Measurements from ENCODE around the gene KY.

Gene KY

GRCh38 chr3:134640872-134641470 is 9.9 kb downstream of the KY start:
- Histone ChIP-seq H2AFZ (ENCODE audit: low read depth, low read length) (no peak overlapping the region), H3K4me2 (ENCODE audit: low read length) (no peak overlapping the region), H3K27ac (ENCODE audit: low read length) (no peak overlapping the region), H3K36me3 (replicated peaks; ENCODE audit: low read depth, low read length) (no peaks in the 10 kb centered on the region), H4K20me1 (ENCODE audit: insufficient read depth, low read length) (no peaks in the 10 kb centered on the region), H3K79me2 (ENCODE audit: low read length) (no peaks in the 10 kb centered on the region), H3K27me3 (ENCODE audit: low read depth, low read length) (0 out of 2 replicates have a peak, but pooled peaks cover 3% of the 10 kb centered on the region), H3K9ac (ENCODE audit: low read length) (no peak overlapping the region), H3K4me3 (ENCODE audit: low read length) (no peak overlapping the region), H3K9me3 (ENCODE audit: insufficient read depth, low read length) (no peaks in the 10 kb centered on the region), H3K4me1 (ENCODE audit: low read length) (no peaks in the 10 kb centered on the region)
- TF ChIP-seq EZH2phosphoT487 (IDR thresholded peaks at IDR 0.05; ENCODE audit: low read depth) (no peak), CTCF (IDR thresholded peaks at IDR 0.05; ENCODE audit: low read depth, low read length) (peak; percentile 48)

GRCh38 chr3:134640378-134640777 is 10.4 kb downstream of the KY start:
- no peak for TF ChIP-seq CTCF (IDR thresholded peaks at IDR 0.05; ENCODE audit: low read depth, low read length)
- TF ChIP-seq EZH2phosphoT487 (IDR thresholded peaks at IDR 0.05; ENCODE audit: low read depth) = no peak
- 0 out of 2 replicates have a peak, but pooled peaks cover 3% of the 10 kb centered on the region for H3K27me3 ChIP-seq (ENCODE audit: low read depth, low read length)
- H2AFZ ChIP-seq (ENCODE audit: low read depth, low read length) = no peak overlapping the region

GRCh38 chr3:134638385-134639030 is 12.3 kb downstream of the KY start:
- H3K27me3 ChIP-seq (ENCODE audit: low read depth, low read length) = peaks cover 8% of the 10 kb centered on the region; the same call in 1 of the 2 replicates
- H3K79me2 ChIP-seq (ENCODE audit: low read length) = no peaks in the 10 kb centered on the region
- no peak overlapping the region for H2AFZ ChIP-seq (ENCODE audit: low read depth, low read length)
- H3K27ac ChIP-seq (ENCODE audit: low read length) = no peak overlapping the region
- no peaks in the 10 kb centered on the region for H3K9me3 ChIP-seq (ENCODE audit: insufficient read depth, low read length)
- no peaks in the 10 kb centered on the region for H4K20me1 ChIP-seq (ENCODE audit: insufficient read depth, low read length)
- no peak overlapping the region for H3K4me2 ChIP-seq (ENCODE audit: low read length)
- H3K9ac ChIP-seq (ENCODE audit: low read length) = no peak overlapping the region
- H3K4me1 ChIP-seq (ENCODE audit: low read length) = no peaks in the 10 kb centered on the region
- no peak overlapping the region for H3K4me3 ChIP-seq (ENCODE audit: low read length)
- TF ChIP-seq CTCF (IDR thresholded peaks at IDR 0.05; ENCODE audit: low read depth, low read length) (no peak), EZH2phosphoT487 (IDR thresholded peaks at IDR 0.05; ENCODE audit: low read depth) (no peak)
- no peaks in the 10 kb centered on the region for H3K36me3 ChIP-seq (replicated peaks; ENCODE audit: low read depth, low read length)

More at GRCh38 chr3:134640378-134640777, 10.4 kb downstream of the KY start:
- H3K4me2 ChIP-seq (ENCODE audit: low read length) = no peak overlapping the region
- no peaks in the 10 kb centered on the region for H3K36me3 ChIP-seq (replicated peaks; ENCODE audit: low read depth, low read length)
- no peaks in the 10 kb centered on the region for H3K79me2 ChIP-seq (ENCODE audit: low read length)
- H3K9me3 ChIP-seq (ENCODE audit: insufficient read depth, low read length) = no peaks in the 10 kb centered on the region
- H4K20me1 ChIP-seq (ENCODE audit: insufficient read depth, low read length) = no peaks in the 10 kb centered on the region
- H3K4me1 ChIP-seq (ENCODE audit: low read length) = no peaks in the 10 kb centered on the region
- no peak overlapping the region for H3K9ac ChIP-seq (ENCODE audit: low read length)
- no peak overlapping the region for H3K27ac ChIP-seq (ENCODE audit: low read length)
- H3K4me3 ChIP-seq (ENCODE audit: low read length) = no peak overlapping the region

- H3K4me2 ChIP-seq (ENCODE audit: low read length) = no peak overlapping the region
- no peak overlapping the region for H3K9ac ChIP-seq (ENCODE audit: low read length)
- H3K4me3 ChIP-seq (ENCODE audit: low read length) = no peak overlapping the region
- no peaks in the 10 kb centered on the region for H3K79me2 ChIP-seq (ENCODE audit: low read length)
- no peaks in the 10 kb centered on the region for H3K9me3 ChIP-seq (ENCODE audit: insufficient read depth, low read length)
- H3K27me3 ChIP-seq (ENCODE audit: low read depth, low read length) = peaks cover 8% of the 10 kb centered on the region; the same call in 1 of the 2 replicates
- no peak for TF ChIP-seq CTCF (IDR thresholded peaks at IDR 0.05; ENCODE audit: low read depth, low read length)
- no peak for TF ChIP-seq EZH2phosphoT487 (IDR thresholded peaks at IDR 0.05; ENCODE audit: low read depth)
- no peak overlapping the region for H2AFZ ChIP-seq (ENCODE audit: low read depth, low read length)
- H3K36me3 ChIP-seq (replicated peaks; ENCODE audit: low read depth, low read length) = no peaks in the 10 kb centered on the region
- H3K27ac ChIP-seq (ENCODE audit: low read length) = no peak overlapping the region
- H3K4me1 ChIP-seq (ENCODE audit: low read length) = no peaks in the 10 kb centered on the region
- no peaks in the 10 kb centered on the region for H4K20me1 ChIP-seq (ENCODE audit: insufficient read depth, low read length)
These were observed 14.4 kb downstream of the KY start for GRCh38 chr3:134636406-134636805.

Measured in OCI-LY3 (cell line).